ENCODE measurements around the gene ACP3. TPM values are rescaled to one million over a fixed set of nuclear protein-coding genes. Genes with fewer than 3 reads are reported as not detected.

The ACP3 gene
- total RNA-seq, 1 donor from 2014 or later: 1.3 TPM

- Histone ChIP-seq H3K4me1 (no peaks in the 10 kb centered on the region), H3K27ac (replicated peaks) (peak overlapping the region; percentile 17), H3K9me3 (replicated peaks) (peaks cover 11% of the 10 kb centered on the region), H3K27me3 (ENCODE audit: low read depth) (no peaks in the 10 kb centered on the region), H3K36me3 (no peaks in the 10 kb centered on the region), H3K4me3 (no peak overlapping the region)
- DNase-seq: no peak
- TF ChIP-seq CTCF (IDR thresholded peaks at IDR 0.05; ENCODE audit: borderline replicate concordance): no peak
- intact Hi-C loops (cut with micrococcal nuclease): no loop called here
Measured at GRCh38 chr3:132283440-132283839, 33.8 kb upstream of the ACP3 start.

GRCh38 chr3:132283916-132284405 lies 33.2 kb upstream of the ACP3 start:
- H3K9me3 ChIP-seq (replicated peaks): peaks cover 16% of the 10 kb centered on the region
- H3K27me3 ChIP-seq (ENCODE audit: low read depth): no peaks in the 10 kb centered on the region
- no peak for DNase-seq
- TF ChIP-seq CTCF (IDR thresholded peaks at IDR 0.05; ENCODE audit: borderline replicate concordance): no peak
- no peaks in the 10 kb centered on the region for H3K36me3 ChIP-seq
- no peaks in the 10 kb centered on the region for H3K4me1 ChIP-seq
- peak overlapping the region; percentile 17 for H3K27ac ChIP-seq (replicated peaks)
- no peak overlapping the region for H3K4me3 ChIP-seq
- intact Hi-C loops (cut with micrococcal nuclease): no loop called here

GRCh38 chr3:132284781-132285619 lies 32.2 kb upstream of the ACP3 start:
- no peaks in the 10 kb centered on the region for H3K4me1 ChIP-seq
- H3K27ac ChIP-seq (replicated peaks): no peak overlapping the region
- intact Hi-C loops (cut with micrococcal nuclease): no loop called here
- H3K9me3 ChIP-seq (replicated peaks): peaks cover 16% of the 10 kb centered on the region
- H3K4me3 ChIP-seq: peak overlapping the region; percentile 10
- peak; percentile 16 for TF ChIP-seq CTCF (IDR thresholded peaks at IDR 0.05; ENCODE audit: borderline replicate concordance)
- H3K27me3 ChIP-seq (ENCODE audit: low read depth): no peaks in the 10 kb centered on the region
- no peaks in the 10 kb centered on the region for H3K36me3 ChIP-seq
- no peak for DNase-seq

- no peak for DNase-seq
- Histone ChIP-seq H3K4me3 (no peak overlapping the region), H3K4me1 (no peaks in the 10 kb centered on the region), H3K27me3 (ENCODE audit: low read depth) (no peaks in the 10 kb centered on the region), H3K9me3 (replicated peaks) (peaks cover 16% of the 10 kb centered on the region), H3K36me3 (no peaks in the 10 kb centered on the region), H3K27ac (replicated peaks) (no peak overlapping the region)
- no peak for TF ChIP-seq CTCF (IDR thresholded peaks at IDR 0.05; ENCODE audit: borderline replicate concordance)
- intact Hi-C loops (cut with micrococcal nuclease): no loop called here
Measured at GRCh38 chr3:132285620-132285945, 31.6 kb upstream of the ACP3 start.

GRCh38 chr3:132286035-132286434 lies 31.2 kb upstream of the ACP3 start:
- intact Hi-C loops (cut with micrococcal nuclease): no loop called here
- Histone ChIP-seq H3K4me3 (no peak overlapping the region), H3K27ac (replicated peaks) (no peak overlapping the region), H3K4me1 (no peaks in the 10 kb centered on the region), H3K36me3 (no peaks in the 10 kb centered on the region), H3K27me3 (ENCODE audit: low read depth) (no peaks in the 10 kb centered on the region), H3K9me3 (replicated peaks) (peaks cover 16% of the 10 kb centered on the region)
- no peak for TF ChIP-seq CTCF (IDR thresholded peaks at IDR 0.05; ENCODE audit: borderline replicate concordance)
- DNase-seq: no peak

Data from left ventricle myocardium inferior (tissue), 1 donor.